Activated T-helper 9 cell treated with anti-CD3 and anti-CD28 coated beads, Interleukin-2, amount 50 U/mL, for 16 hours (primary cell): ENCODE measurements around the gene BAIAP2.

ENCODE experiments used
- DNase-seq: peaks from one replicate; pipeline ENCODE4 v3.0.0-alpha.2; 2020; ENCODE audit warnings: low read depth

BAIAP2 gene

GRCh38 chr17:81053041-81053970 is 18.4 kb downstream of the BAIAP2 start:
- no peak for DNase-seq

- DNase-seq: no peak
Observed at GRCh38 chr17:81054308-81054707, 19.4 kb downstream of the BAIAP2 start.

GRCh38 chr17:81054881-81055370 is 20.0 kb downstream of the BAIAP2 start:
- DNase-seq: no peak

DNA sequence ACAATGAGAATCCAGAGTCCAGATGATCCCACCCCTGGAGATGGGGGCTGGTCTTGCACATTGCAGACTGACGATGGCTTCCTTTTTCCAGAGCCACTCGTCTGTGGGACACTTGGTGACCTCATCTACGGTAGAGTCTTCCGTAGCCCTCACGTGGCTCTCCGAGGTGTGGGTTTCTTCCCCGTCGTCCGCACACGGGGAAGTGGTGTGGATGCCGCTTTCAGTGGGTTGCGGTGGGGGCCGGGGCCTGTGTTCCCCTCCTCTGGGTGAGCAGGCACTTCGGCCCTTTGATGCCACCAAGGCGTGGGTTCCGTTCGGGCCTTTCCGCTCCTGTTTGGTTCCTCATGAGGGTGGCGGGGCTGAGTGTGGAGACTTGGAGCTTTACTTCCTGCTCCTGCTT is 21.4 kb downstream of the BAIAP2 start:
- DNase-seq: no peak

DNA sequence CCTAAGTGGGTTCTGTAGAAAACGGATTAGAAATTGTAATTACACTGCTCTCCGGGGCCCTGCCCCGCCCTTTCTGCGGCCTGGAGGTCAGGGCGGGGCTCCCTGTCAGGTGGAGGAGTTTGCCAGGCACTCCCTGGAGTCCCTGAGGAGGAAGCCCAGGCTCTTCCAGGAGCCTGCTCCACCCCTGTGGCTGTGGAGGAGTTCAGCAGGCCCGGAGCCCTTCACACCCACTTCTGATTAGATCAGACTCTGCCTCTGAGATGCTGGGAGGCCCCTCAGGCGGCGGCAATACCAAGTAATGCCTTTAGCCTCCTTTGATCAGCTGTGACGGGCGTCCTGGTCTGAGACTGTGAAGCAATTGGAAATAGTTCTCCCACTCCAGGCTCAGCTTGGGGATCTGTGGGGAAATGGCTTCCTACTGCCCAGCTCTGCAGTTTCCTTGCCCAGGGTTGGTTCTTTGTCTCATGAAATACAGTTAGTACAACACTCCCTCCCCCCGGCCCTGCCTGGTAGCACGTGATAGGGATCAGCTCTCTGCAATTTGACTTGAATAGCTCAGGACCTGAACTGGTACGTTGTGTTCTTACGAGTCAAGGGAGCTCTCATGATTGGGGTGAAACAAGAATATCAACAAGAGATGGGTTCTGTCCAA is 22.3 kb downstream of the BAIAP2 start:
- no peak for DNase-seq

GRCh38 chr17:81057777-81058176 is 22.8 kb downstream of the BAIAP2 start:
- DNase-seq: no peak

GRCh38 chr17:81058263-81058871 is 23.4 kb downstream of the BAIAP2 start:
- DNase-seq: no peak

GRCh38 chr17:81059026-81059425 is 24.1 kb downstream of the BAIAP2 start:
- DNase-seq: no peak

GRCh38 chr17:81060416-81060815 is 25.5 kb downstream of the BAIAP2 start:
- DNase-seq: no peak

DNA sequence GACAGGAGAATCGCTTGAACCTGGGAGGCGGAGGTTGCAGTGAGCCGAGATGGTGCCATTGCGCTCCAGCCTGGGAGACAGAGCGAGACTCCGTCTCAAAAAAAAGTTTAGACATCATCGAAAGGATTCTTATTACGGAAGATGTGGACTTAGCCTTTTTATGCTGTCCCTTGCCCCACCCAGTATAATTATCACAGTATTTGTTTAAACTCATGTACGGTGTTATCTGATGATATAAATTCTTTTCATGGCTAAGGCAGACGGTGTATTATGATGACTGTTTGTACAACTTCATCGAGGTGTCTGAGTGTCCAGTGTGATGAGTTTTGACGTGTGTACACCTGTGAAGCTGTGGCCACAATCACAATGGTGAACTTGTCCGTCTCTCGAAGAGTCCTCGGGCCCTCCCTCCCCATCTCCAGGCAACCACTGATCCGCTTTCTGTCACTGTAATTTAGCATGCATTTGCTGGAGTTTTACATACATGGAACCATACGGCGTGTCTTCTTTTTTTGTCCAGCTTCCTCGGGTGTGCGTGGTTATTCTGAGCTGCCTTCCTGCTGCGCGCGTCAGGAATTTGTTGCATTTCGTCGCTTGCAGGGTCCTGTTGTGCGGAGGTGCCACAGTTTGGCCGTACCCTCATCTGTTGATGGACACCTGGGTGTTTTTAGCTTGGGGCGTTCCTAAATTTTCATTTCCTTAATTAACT is 26.2 kb downstream of the BAIAP2 start:
- DNase-seq: no peak

GRCh38 chr17:81062014-81062780 is 27.2 kb downstream of the BAIAP2 start:
- DNase-seq: no peak

DNA sequence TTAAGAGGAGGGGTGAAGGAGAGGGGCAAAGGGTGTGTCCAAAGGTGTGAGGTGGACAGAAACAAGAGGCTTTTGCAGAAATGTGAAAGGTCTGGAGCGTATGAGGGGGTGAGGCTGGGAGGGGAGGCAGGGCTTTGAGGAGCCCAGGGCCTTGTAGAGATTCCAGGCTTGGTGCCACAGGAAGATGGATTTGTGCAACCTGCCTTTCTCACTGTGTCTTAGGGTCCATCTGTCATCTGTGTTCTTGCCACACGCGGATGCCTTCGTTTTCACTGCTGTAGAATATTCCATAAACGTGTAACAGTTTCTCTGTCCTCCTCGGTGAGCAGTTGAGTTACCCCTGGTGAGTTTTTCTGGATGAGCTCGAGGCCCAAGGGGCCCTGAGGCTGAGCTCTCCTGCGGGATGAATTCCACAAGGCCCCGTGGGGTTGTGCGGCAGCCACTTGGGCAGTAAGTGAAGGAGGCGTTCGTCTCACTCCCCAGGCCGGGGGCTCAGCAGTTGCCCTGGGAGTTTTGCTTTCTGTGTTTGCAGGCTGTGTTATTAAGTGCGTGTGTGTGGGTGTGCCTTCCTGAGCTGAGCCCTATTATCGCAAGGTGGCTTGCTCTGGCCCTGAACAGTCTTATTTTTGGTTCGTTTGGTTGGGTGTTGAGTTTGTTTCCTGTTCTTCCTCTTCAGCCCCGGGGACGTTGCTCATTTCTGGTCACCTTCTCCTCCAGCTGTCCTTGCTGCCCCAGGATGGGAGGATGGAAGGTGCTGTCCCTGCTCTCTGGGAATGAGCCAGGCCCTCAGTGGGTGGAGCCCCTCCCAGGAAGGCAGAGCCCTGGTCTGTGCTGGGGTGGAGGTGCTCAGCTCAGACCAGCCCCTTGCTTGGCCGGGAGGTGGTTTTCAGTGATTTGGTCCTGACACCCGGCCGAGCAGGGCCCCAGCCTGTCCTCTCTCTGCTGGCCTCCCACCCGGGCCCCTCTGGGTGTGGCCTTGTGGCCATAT is 28.4 kb downstream of the BAIAP2 start:
- DNase-seq: no peak

GRCh38 chr17:81064678-81065475 is 29.9 kb downstream of the BAIAP2 start:
- no peak for DNase-seq

DNA sequence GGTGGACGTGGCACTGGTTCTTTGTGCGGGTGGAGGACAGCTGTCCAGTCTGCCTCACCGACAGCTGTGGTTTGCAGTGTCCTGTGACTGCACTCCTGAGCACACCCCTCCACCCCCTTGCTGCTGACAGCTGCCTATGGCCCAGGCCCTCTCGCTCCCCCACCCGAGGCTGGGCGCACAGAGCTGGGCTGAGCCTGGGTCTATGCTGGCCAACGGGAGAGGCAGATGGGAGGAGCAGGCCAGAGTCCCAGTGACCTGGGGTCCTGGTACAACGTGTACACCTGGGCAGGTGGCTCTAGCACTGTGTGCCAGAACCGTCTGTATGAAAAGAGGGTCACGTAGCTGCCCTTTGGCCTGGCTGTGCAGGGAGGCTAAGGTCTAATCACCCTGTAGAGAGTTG is 30.5 kb downstream of the BAIAP2 start:
- DNase-seq: no peak

DNA sequence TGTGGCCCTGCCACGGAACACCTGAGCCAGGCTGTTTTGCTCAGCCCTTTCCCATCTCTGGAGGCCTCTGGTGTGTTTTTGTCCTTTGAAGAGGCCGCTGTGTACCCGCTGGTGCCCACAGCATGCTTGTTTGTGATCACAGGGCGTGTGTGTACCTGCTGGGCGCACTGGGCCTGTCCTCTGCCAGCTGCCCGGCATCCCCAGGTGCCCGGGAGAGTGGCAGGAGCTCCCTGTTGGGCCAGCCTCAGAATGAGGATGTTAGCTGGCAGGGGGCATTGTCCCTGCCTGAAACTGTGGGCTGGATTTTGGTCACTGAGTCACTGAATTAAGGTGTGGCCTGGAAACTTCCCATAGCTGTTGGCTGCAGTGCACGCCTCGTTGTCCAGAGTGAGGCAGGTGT is 31.1 kb downstream of the BAIAP2 start:
- no peak for DNase-seq

GRCh38 chr17:81066771-81067315 is 31.9 kb downstream of the BAIAP2 start:
- DNase-seq: no peak

GRCh38 chr17:81067391-81067811 is 32.5 kb downstream of the BAIAP2 start:
- DNase-seq: no peak

DNA sequence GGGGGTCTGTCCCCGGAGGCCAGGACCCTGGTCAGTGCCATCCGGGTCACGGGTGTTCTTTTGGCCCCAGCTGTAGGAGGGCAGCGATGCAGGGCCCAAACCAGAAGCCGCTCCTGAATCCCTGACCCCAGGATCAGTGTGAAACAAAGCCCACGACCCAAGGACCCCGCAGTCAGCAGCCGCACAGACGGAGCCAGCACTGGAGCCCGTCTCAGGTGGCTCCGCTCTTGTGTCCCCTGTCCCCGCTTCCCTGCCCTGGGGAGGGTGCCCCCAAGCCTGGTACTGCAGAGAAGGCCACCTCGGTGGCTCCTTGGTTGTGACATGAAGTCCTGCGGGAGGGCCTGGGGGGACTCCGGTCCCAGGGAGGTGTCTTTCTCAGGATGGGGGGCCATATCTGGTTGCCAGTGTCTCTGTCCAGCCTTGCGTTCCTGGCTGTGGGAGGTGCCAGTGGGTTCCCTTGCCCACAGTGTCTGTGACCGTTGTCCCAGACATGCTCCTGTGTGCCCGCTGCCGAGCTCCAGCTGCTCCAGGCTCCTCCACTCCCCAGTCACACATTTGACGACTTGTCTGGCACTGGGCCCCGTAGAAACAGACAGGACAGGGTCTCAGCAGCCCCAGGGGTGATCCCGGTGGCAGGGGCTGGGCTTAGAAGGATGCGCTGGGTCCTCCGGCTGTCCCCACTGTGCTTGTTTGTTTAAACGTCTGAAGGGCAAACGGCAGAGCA is 33.6 kb downstream of the BAIAP2 start:
- DNase-seq: no peak
